22Rv1 (cell line): ENCODE results near the gene PFKFB3.

Experiments used
- ZFX ChIP-seq: fragments of 450-650 bp; IDR thresholded peaks from 2 replicates; pipeline ENCODE4 v1.6.1; 2017; ENCODE audit warnings: antibody characterized with exemption, borderline replicate concordance
- TF ChIP-seq, protein P1 (sequence below): fragments of 450-650 bp; IDR thresholded peaks from 2 replicates; pipeline ENCODE4 v1.5.1; 2017; ENCODE audit warnings: mild to moderate bottlenecking

- TF ChIP-seq, protein P1, sequence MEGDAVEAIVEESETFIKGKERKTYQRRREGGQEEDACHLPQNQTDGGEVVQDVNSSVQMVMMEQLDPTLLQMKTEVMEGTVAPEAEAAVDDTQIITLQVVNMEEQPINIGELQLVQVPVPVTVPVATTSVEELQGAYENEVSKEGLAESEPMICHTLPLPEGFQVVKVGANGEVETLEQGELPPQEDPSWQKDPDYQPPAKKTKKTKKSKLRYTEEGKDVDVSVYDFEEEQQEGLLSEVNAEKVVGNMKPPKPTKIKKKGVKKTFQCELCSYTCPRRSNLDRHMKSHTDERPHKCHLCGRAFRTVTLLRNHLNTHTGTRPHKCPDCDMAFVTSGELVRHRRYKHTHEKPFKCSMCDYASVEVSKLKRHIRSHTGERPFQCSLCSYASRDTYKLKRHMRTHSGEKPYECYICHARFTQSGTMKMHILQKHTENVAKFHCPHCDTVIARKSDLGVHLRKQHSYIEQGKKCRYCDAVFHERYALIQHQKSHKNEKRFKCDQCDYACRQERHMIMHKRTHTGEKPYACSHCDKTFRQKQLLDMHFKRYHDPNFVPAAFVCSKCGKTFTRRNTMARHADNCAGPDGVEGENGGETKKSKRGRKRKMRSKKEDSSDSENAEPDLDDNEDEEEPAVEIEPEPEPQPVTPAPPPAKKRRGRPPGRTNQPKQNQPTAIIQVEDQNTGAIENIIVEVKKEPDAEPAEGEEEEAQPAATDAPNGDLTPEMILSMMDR = no peak
- TF ChIP-seq ZFX = no peak
Measured at GRCh38 chr10:6224781-6225180, 22.0 kb downstream of the PFKFB3 start.
